ENCODE results near the gene PPP6R1.
A peak's percentile ranks its signal among the peaks of the same experiment; 100 is the strongest.

DNA sequence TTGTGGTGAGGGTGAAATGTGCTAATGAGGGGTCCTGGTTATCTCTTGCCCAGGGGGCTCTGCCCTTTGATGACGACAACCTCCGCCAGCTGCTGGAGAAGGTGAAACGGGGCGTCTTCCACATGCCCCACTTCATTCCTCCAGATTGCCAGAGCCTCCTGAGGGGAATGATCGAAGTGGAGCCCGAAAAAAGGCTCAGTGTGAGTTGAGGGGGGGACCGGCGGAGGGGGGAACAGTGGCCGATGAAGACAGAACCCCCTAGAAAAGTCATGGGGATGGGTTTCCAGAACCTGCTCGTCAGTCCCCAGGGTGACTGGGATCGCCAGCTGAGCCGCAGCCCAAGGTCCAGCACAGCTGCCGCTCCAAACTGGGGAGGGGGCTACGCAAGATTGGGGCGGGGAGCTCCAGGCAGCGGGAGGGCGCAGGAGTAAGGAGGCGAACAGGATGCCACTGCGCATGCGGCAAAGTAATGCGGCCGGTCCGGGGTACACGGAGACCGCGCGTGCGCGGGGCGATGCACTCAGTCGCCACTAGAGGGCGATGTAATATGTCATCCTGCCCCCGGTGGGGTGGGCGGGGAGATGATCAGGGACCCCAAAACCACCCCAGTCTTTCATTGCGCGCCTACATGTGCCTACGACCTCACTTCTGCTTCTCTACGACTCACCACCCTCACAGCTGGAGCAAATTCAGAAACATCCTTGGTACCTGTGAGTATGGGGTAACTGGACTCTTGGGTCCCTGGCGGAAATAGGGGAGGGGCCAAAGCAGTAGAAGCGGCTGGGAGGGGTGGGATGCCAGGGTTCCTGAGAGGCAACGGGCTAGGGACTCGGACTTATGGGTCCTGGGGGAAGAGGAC is 42.9 kb upstream of the PPP6R1 start:
- TF ChIP-seq, protein P1, sequence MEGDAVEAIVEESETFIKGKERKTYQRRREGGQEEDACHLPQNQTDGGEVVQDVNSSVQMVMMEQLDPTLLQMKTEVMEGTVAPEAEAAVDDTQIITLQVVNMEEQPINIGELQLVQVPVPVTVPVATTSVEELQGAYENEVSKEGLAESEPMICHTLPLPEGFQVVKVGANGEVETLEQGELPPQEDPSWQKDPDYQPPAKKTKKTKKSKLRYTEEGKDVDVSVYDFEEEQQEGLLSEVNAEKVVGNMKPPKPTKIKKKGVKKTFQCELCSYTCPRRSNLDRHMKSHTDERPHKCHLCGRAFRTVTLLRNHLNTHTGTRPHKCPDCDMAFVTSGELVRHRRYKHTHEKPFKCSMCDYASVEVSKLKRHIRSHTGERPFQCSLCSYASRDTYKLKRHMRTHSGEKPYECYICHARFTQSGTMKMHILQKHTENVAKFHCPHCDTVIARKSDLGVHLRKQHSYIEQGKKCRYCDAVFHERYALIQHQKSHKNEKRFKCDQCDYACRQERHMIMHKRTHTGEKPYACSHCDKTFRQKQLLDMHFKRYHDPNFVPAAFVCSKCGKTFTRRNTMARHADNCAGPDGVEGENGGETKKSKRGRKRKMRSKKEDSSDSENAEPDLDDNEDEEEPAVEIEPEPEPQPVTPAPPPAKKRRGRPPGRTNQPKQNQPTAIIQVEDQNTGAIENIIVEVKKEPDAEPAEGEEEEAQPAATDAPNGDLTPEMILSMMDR (conservative IDR thresholded peaks at IDR 0.05): peak; percentile 97
- no peak for TF ChIP-seq ZFX (IDR thresholded peaks at IDR 0.05)
